Keratinocyte (primary cell): Measurements from ENCODE around the gene EYA4. TPM values are rescaled to one million over a fixed set of nuclear protein-coding genes. Genes with fewer than 3 reads are reported as not detected.
A peak's percentile ranks its signal among the peaks of the same experiment; 100 is the strongest.

Experiments used
- DNase-seq: peaks from one replicate; pipeline ENCODE4 v3.0.0-alpha.2; 2011; ENCODE audit warnings: low read depth, missing footprints, low spot score
- FAIRE-seq: peaks from 2 replicates; lab custom pipeline; 2011; peaks lifted over from hg19 to GRCh38; lab: Jason Lieb, UNC
- H2AFZ ChIP-seq: 2 replicates; pipeline ENCODE4 v1.6.0; 2012; ENCODE audit warnings: low read length, control low read depth, inconsistent platforms; ENCODE audit not compliant: control insufficient read depth
- H3K27ac ChIP-seq: 2 replicates; pipeline ENCODE4 v1.5.1; 2011; ENCODE audit warnings: low read length; ENCODE audit not compliant: control insufficient read depth, insufficient read depth
- H3K27me3 ChIP-seq: 3 replicates; pipeline ENCODE4 v1.6.0; 2011; ENCODE audit warnings: low read length; ENCODE audit not compliant: control insufficient read depth, insufficient read depth; ENCODE audit errors: extremely low read depth
- H3K36me3 ChIP-seq, 2 experiments: 2 replicates in 1 of 2; 3 replicates in 1 of 2; pipeline ENCODE4 v1.5.1; 2011; ENCODE audit warnings: low read length in 2 of 2, mild to moderate bottlenecking in 1 of 2; ENCODE audit not compliant: control insufficient read depth in 2 of 2, insufficient read depth in 2 of 2; ENCODE audit errors: extremely low read depth in 1 of 2
- H3K4me1 ChIP-seq: 3 replicates; pipeline ENCODE4 v1.5.1; 2011; ENCODE audit warnings: low read length; ENCODE audit not compliant: control insufficient read depth, insufficient read depth; ENCODE audit errors: extremely low read depth
- H3K4me2 ChIP-seq: 3 replicates; pipeline ENCODE4 v1.6.0; 2011; ENCODE audit warnings: low read depth, low read length; ENCODE audit not compliant: control insufficient read depth, insufficient read depth; ENCODE audit errors: extremely low read depth
- H3K4me3 ChIP-seq, 3 experiments: fragments of 200-600 bp in 1 of 3; sonication (generic) in 1 of 3; 2 replicates in 2 of 3; 3 replicates in 1 of 3; pipeline ENCODE4 v1.5.1; 2011 to 2016; ENCODE audit warnings: low read length in 3 of 3, mild to moderate bottlenecking in 3 of 3, control low read depth in 2 of 3, inconsistent platforms in 1 of 3, low read depth in 1 of 3, mixed read lengths in 1 of 3, mixed run types in 1 of 3, moderate library complexity in 1 of 3; ENCODE audit not compliant: control insufficient read depth in 2 of 3, insufficient read depth in 2 of 3; ENCODE audit errors: extremely low read depth in 1 of 3
- H3K79me2 ChIP-seq: 2 replicates; pipeline ENCODE4 v1.6.0; 2012; ENCODE audit warnings: low read length; ENCODE audit not compliant: control insufficient read depth, insufficient read depth
- H3K9ac ChIP-seq: 3 replicates; pipeline ENCODE4 v1.6.0; 2011; ENCODE audit warnings: low read length; ENCODE audit not compliant: control insufficient read depth, insufficient read depth; ENCODE audit errors: extremely low read depth
- H3K9me1 ChIP-seq: 3 replicates; pipeline ENCODE4 v1.6.0; 2011; ENCODE audit warnings: low read length; ENCODE audit not compliant: control insufficient read depth, insufficient read depth; ENCODE audit errors: extremely low read depth
- H3K9me3 ChIP-seq: 2 replicates; pipeline ENCODE4 v1.5.1; 2012; ENCODE audit warnings: low read depth, low read length; ENCODE audit not compliant: control insufficient read depth
- H4K20me1 ChIP-seq: 3 replicates; pipeline ENCODE4 v1.6.0; 2011; ENCODE audit warnings: low read length; ENCODE audit not compliant: control insufficient read depth, insufficient read depth; ENCODE audit errors: extremely low read depth
- CTCF ChIP-seq, 3 experiments: IDR thresholded peaks in 1 of 3; conservative IDR thresholded peaks in 1 of 3; optimal IDR thresholded peaks in 1 of 3; 2 replicates in 2 of 3; 3 replicates in 1 of 3; pipeline versions ENCODE3 to v1.5.1; 2011; ENCODE audit warnings: low read length in 3 of 3, mild to moderate bottlenecking in 3 of 3, moderate library complexity in 2 of 3, control low read depth in 1 of 3, inconsistent platforms in 1 of 3; ENCODE audit not compliant: insufficient read depth in 2 of 3; ENCODE audit errors: extremely low read depth in 1 of 3
- EZH2 ChIP-seq: IDR thresholded peaks from one replicate; pipeline ENCODE4 v1.6.1; 2012; ENCODE audit warnings: inconsistent platforms, mild to moderate bottlenecking, low read length, moderate library complexity
- dilution Hi-C: fragments of 300-500 bp; cut with MboI; formaldehyde crosslinking; loops from one replicate; pipeline ENCODE4 v1.7.0; 2020; ENCODE audit warnings: low sequenced_read_pairs; ENCODE audit not compliant: extremely low pct_ligation_motif_present
- polyA plus RNA-seq, 5 experiments: library from polyadenylated mRNA; depleted of rRNA in 3 of 5; stranded (reverse) in 3 of 5; stranded (forward) in 1 of 5; unstranded in 1 of 5; fragments of >200 nt; gene quantifications; 1 replicate in 1 of 5; 2 replicates in 3 of 5; 3 replicates in 1 of 5; pipeline versions ENCODE4 v1.2.1 to v1.2.3, GENCODE V29; 2011 to 2012; ENCODE audit warnings: missing spikeins in 2 of 5, low read depth in 1 of 5, low replicate concordance in 1 of 5

Gene EYA4
- polyA plus RNA-seq, 1 donor (not counting 4 experiments of a cell fraction or from before 2014, with no cell fraction given), result 0.01 TPM

GRCh38 chr6:133214267-133214666 lies 26.9 kb upstream of the EYA4 start:
- H3K9me1 ChIP-seq, result no peaks in the 10 kb centered on the region
- no peak overlapping the region for H3K27ac ChIP-seq
- no peak overlapping the region for H3K4me3 ChIP-seq
- no peaks in the 10 kb centered on the region for H3K36me3 ChIP-seq
- no peaks in the 10 kb centered on the region for H3K27me3 ChIP-seq
- DNase-seq (no peak), FAIRE-seq (no peak)
- H3K9me3 ChIP-seq, result no peaks in the 10 kb centered on the region
- TF ChIP-seq CTCF (optimal IDR thresholded peaks at IDR 0.05 in 1 of 3, IDR thresholded peaks at IDR 0.05 in 1 of 3, conservative IDR thresholded peaks at IDR 0.05 in 1 of 3; ENCODE audit: extremely low read depth in 1 of 3, insufficient read depth in 2 of 3, low read length in 3 of 3), result no peak
- TF ChIP-seq EZH2, result no peak
- no peak overlapping the region for H3K4me2 ChIP-seq
- no peaks in the 10 kb centered on the region for H3K79me2 ChIP-seq
- no peak overlapping the region for H2AFZ ChIP-seq
- H4K20me1 ChIP-seq, result no peaks in the 10 kb centered on the region
- H3K4me1 ChIP-seq, result no peaks in the 10 kb centered on the region
- H3K9ac ChIP-seq, result no peak overlapping the region
- dilution Hi-C loops, result no loop called here

DNA sequence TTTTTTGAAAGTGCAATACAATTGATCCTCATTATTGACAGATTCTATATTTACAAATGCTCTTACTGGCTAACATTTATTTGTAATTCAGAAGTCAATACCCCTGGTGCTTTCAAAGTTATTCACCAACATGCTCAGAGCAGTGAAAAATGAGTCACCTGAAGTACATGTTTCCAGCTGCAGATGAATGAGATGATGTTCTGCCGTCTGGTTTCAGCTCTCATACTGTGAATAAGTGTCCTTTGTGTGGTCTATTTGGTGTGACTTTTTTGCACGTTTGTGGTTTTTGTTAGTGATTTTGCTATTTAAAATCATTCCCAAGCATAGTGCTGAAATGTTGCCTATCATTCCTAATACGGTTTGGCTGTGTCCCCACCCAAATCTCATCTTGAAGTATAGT lies 22.3 kb upstream of the EYA4 start:
- no peaks in the 10 kb centered on the region for H3K36me3 ChIP-seq
- H3K9me3 ChIP-seq, result peaks cover 2% of the 10 kb centered on the region
- H4K20me1 ChIP-seq, result no peaks in the 10 kb centered on the region
- H3K4me1 ChIP-seq, result no peaks in the 10 kb centered on the region
- H3K4me2 ChIP-seq, result no peak overlapping the region
- peak; percentile 60 for FAIRE-seq
- no peak for DNase-seq
- H3K27me3 ChIP-seq, result no peaks in the 10 kb centered on the region
- no peak overlapping the region for H3K4me3 ChIP-seq
- H3K9ac ChIP-seq, result no peak overlapping the region
- H3K27ac ChIP-seq, result no peak overlapping the region
- no peaks in the 10 kb centered on the region for H3K79me2 ChIP-seq
- H3K9me1 ChIP-seq, result no peaks in the 10 kb centered on the region
- H2AFZ ChIP-seq, result no peak overlapping the region
- TF ChIP-seq EZH2 (no peak), CTCF (optimal IDR thresholded peaks at IDR 0.05 in 1 of 3, IDR thresholded peaks at IDR 0.05 in 1 of 3, conservative IDR thresholded peaks at IDR 0.05 in 1 of 3; ENCODE audit: extremely low read depth in 1 of 3, insufficient read depth in 2 of 3, low read length in 3 of 3) (no peak)
- dilution Hi-C loops, result no loop called here
